HK-2 (cell line): ENCODE data around the gene FAM171A1.

Source experiments
- DNase-seq: peaks from one replicate; pipeline ENCODE4 v3.0.0-alpha.2; 2018; ENCODE audit not compliant: unreplicated experiment

Gene FAM171A1

DNA sequence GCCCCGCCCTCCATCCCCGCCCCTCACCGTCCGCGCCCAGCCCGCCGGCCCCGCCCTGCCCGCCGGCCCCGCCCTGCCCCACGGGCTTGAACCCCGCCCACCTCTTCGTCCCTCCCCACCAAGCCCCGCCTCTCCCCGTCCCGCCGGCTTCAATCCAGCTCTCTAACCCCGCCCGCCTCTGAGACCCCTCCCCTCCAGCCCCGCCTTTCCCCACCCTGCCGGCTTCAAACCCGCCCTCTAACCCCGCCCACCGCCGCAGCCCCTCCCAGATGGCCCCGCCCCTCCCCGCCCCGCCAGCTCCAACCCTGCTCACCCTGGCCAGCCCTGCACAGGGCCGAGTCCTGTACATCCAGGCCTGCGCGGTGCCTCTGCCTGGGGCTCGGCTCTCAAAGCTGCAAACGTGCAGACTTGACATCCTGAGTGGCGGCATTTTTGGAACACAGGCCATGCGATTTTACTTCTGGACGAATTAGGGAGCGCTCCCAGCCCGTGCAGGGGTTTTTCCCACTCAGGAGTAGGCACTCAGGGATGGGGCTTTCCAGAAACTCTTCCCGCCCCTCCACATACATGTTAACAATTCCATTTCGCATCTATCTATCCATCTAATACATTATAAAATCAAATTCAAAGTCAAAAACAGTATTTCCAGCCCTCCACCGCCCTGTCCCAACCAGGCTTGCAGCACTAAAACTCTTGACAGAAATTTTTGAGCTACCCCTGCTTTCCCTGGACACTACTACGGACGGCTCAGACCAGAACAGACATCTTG, 202.1 kb downstream of the FAM171A1 start:
- peak; percentile 96 for DNase-seq

DNA sequence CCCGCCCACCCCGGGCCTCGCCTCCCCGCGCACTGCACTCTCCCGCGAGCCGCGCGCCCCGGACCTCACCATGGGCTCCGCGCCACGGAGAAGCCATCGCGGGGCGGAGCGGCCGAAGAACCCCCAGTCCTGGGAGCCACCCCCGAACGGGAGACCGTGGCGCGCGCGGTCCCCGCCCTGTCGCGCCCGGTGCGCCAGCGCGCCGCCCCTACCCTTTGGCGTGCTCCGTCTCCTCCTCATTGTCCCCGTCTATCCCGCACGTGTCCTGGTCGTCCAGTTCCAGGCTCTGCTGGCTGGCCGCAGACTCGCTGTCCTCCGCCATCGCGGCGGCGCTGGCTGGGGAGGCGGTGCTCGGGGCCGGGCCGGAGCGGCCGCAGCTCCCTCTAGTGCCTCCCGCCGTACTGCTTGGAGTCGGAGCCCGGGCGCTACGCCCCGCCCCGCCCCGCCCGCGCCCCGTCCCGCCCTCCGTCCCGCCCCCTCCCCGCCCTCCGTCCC, 202.8 kb downstream of the FAM171A1 start, which contains the start of gene NMT2:
NMT2 (minus strand) TSS at position 403 of the 495 bp plus-strand sequence; CDS start at position 322, 81 bp downstream.
- no peak for DNase-seq

DNA sequence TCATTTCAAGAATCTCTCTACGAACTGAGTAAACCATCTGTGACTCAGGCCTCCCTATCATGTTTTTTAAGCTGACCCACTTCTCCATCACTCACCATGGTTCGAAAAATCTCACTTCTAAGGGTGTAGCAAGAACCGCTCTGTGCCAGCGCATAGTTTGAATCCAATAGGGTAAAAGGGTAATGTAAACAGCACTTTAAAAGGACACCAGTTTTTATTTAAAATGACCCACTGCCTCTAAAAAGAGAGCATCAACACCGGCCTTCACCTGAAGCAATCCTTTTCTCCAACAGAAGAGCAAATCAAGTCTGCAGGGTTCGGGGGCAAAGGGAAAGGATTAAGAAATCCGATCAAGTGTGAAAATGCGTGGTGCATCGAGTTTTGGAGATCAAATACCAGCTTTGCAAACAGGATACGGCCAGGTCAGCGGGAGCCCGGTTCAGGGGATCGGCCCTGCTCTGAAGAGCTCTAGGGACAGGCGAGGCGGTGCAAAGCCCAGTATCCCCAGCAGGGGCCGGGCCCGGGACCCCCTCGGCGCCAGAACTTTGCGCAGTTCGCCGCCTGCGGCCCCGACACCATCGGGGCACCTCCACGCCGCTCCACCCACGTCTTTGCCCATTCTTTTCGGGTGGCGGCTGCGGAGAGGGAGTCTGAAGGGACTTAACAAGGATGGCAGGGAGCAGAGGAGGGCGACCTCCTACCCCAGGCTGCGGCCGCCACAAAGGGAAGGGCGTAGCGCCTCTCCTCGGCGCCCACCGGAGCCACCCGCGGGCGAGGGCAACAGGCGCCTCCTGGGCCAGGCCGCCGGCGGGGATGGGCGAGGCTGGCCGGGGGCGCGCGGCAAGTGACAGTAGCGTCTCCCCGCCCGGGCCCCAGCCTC, 203.4 kb downstream of the FAM171A1 start:
- peak; percentile 50 for DNase-seq

DNA sequence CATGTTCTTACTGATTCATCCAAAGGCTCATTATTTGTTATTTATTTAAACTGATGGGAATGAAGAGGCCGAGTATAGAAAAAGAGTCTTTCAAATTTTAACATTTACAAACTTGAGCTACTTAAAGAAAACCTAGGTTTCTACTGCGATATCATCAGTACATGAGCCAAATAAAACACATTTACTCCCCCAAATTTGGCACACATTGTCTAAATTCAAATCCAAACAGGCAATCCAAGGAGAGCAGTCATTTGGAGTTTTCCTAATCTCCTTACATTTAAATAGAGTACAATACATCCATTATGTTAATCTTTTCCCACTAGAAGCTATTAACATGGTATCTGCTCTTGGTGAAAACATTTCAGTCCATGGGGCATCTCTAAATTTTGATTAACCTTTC, 204.8 kb downstream of the FAM171A1 start:
- no peak for DNase-seq

DNA sequence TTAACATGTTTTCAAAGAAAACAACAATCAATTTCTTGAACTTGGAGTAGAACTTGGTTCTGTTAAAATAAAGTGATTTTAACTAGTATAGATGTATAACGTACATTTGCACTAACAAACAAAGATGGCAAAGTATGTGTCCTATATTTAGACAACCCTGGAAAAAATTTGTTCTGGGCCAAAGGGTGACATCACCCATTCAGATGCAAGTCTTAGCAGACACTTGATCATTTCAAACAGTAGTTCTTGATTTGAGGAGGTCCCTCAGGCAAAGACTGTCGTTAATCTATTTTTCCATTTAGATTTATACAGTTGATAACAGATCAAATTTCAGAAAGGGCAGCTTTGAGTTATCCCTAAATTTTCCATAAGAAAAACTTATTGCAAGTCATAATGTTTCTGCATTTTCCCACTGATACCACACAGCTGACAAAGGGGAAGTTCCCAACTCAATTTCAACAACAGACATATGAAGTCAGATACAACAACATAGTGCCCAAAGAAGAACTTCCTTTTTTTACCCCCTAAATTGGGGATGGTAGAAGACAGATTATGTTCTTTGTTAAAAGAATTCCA, 207.7 kb downstream of the FAM171A1 start:
- DNase-seq: no peak
